Measurements from ENCODE around the gene CRY1.
A peak's percentile ranks its signal among the peaks of the same experiment; 100 is the strongest.

CRY1 gene

GRCh38 chr12:106980944-106981343 lies 112.4 kb downstream of the CRY1 start:
- ATAC-seq (no peak), DNase-seq (ENCODE audit: low spot score in 2 of 2) (no peak)
- no peak overlapping the region for H3K4me3 Mint-ChIP-seq
- peaks cover 37% of the 10 kb centered on the region for H3K4me1 Mint-ChIP-seq
- H3K9me3 Mint-ChIP-seq = no peaks in the 10 kb centered on the region
- peaks cover 19% of the 10 kb centered on the region for H3K36me3 Mint-ChIP-seq
- H3K27ac Mint-ChIP-seq = peak overlapping the region; percentile 15

GRCh38 chr12:106978035-106978800 lies 115.1 kb downstream of the CRY1 start:
- Mint-ChIP-seq H3K36me3 (peaks cover 15% of the 10 kb centered on the region), H3K4me1 (peaks cover 17% of the 10 kb centered on the region), H3K4me3 (no peak overlapping the region), H3K9me3 (no peaks in the 10 kb centered on the region), H3K27ac (no peak overlapping the region)
- ATAC-seq = no peak
- DNase-seq (ENCODE audit: low spot score in 2 of 2) = no peak

- no peak overlapping the region for H3K27ac Mint-ChIP-seq
- H3K36me3 Mint-ChIP-seq = peaks cover 29% of the 10 kb centered on the region
- H3K4me3 Mint-ChIP-seq = no peak overlapping the region
- H3K4me1 Mint-ChIP-seq = peaks cover 11% of the 10 kb centered on the region
- ATAC-seq (no peak), DNase-seq (ENCODE audit: low spot score in 2 of 2) (no peak)
- no peaks in the 10 kb centered on the region for H3K9me3 Mint-ChIP-seq
These were observed 116.7 kb downstream of the CRY1 start for GRCh38 chr12:106976668-106977067.

GRCh38 chr12:106975993-106976658 lies 117.2 kb downstream of the CRY1 start:
- ATAC-seq = no peak
- Mint-ChIP-seq H3K4me1 (peaks cover 13% of the 10 kb centered on the region), H3K36me3 (peaks cover 34% of the 10 kb centered on the region), H3K9me3 (no peaks in the 10 kb centered on the region), H3K4me3 (no peak overlapping the region), H3K27ac (peak overlapping the region; percentile 2)
- DNase-seq (ENCODE audit: low spot score in 2 of 2) = no peak

GRCh38 chr12:106975098-106975497 lies 118.3 kb downstream of the CRY1 start:
- Mint-ChIP-seq H3K4me1 (peaks cover 17% of the 10 kb centered on the region), H3K4me3 (no peak overlapping the region), H3K36me3 (peaks cover 43% of the 10 kb centered on the region), H3K9me3 (no peaks in the 10 kb centered on the region), H3K27ac (no peak overlapping the region)
- ATAC-seq (no peak), DNase-seq (ENCODE audit: low spot score in 2 of 2) (no peak)

- H3K27ac Mint-ChIP-seq = peak overlapping the region; percentile 45
These were observed 118.8 kb downstream of the CRY1 start for GRCh38 chr12:106974511-106974910.

GRCh38 chr12:106973545-106973944 lies 119.8 kb downstream of the CRY1 start:
- no peaks in the 10 kb centered on the region for H3K9me3 Mint-ChIP-seq
- H3K36me3 Mint-ChIP-seq = peaks cover 57% of the 10 kb centered on the region
- no peak overlapping the region for H3K27ac Mint-ChIP-seq
- no peak for ATAC-seq
- no peak overlapping the region for H3K4me3 Mint-ChIP-seq
- H3K4me1 Mint-ChIP-seq = peaks cover 17% of the 10 kb centered on the region
- DNase-seq (ENCODE audit: low spot score in 2 of 2) = no peak

More at GRCh38 chr12:106974511-106974910, 118.8 kb downstream of the CRY1 start:
- Mint-ChIP-seq H3K36me3 (peaks cover 48% of the 10 kb centered on the region), H3K4me1 (peaks cover 17% of the 10 kb centered on the region), H3K9me3 (no peaks in the 10 kb centered on the region), H3K4me3 (no peak overlapping the region)
- DNase-seq (ENCODE audit: low spot score in 2 of 2) (no peak), ATAC-seq (no peak)

GRCh38 chr12:106971065-106971464 lies 122.3 kb downstream of the CRY1 start:
- DNase-seq (ENCODE audit: low spot score in 2 of 2) = no peak
- Mint-ChIP-seq H3K4me1 (peaks cover 14% of the 10 kb centered on the region), H3K4me3 (no peak overlapping the region), H3K36me3 (peaks cover 76% of the 10 kb centered on the region), H3K27ac (peak overlapping the region; percentile 11), H3K9me3 (no peaks in the 10 kb centered on the region)
- no peak for ATAC-seq

GRCh38 chr12:106964526-106964925 lies 128.8 kb downstream of the CRY1 start:
- H3K27ac Mint-ChIP-seq = no peak overlapping the region
- ATAC-seq (no peak), DNase-seq (ENCODE audit: low spot score in 2 of 2) (no peak)
- no peak overlapping the region for H3K4me3 Mint-ChIP-seq
- H3K36me3 Mint-ChIP-seq = peaks cover 71% of the 10 kb centered on the region
- H3K4me1 Mint-ChIP-seq = peaks cover 25% of the 10 kb centered on the region
- no peaks in the 10 kb centered on the region for H3K9me3 Mint-ChIP-seq

GRCh38 chr12:106962286-106962685 lies 131.1 kb downstream of the CRY1 start:
- no peak for DNase-seq (ENCODE audit: low spot score in 2 of 2)
- Mint-ChIP-seq H3K9me3 (no peaks in the 10 kb centered on the region), H3K4me1 (peaks cover 42% of the 10 kb centered on the region), H3K4me3 (no peak overlapping the region), H3K36me3 (peaks cover 58% of the 10 kb centered on the region), H3K27ac (no peak overlapping the region)
- no peak for ATAC-seq

- no peak overlapping the region for H3K4me3 Mint-ChIP-seq
- no peak for DNase-seq (ENCODE audit: low spot score in 2 of 2)
- ATAC-seq = no peak
- H3K27ac Mint-ChIP-seq = no peak overlapping the region
- H3K4me1 Mint-ChIP-seq = peaks cover 45% of the 10 kb centered on the region
- H3K9me3 Mint-ChIP-seq = no peaks in the 10 kb centered on the region
- peaks cover 52% of the 10 kb centered on the region for H3K36me3 Mint-ChIP-seq
These were observed 132.9 kb downstream of the CRY1 start for GRCh38 chr12:106960443-106960842.

GRCh38 chr12:106957583-106957982 lies 135.8 kb downstream of the CRY1 start:
- Mint-ChIP-seq H3K27ac (peak overlapping the region; percentile 98), H3K36me3 (peaks cover 48% of the 10 kb centered on the region), H3K4me1 (peaks cover 31% of the 10 kb centered on the region), H3K9me3 (no peaks in the 10 kb centered on the region), H3K4me3 (peak overlapping the region; percentile 97)
- DNase-seq (ENCODE audit: low spot score in 2 of 2) (no peak), ATAC-seq (no peak)

GRCh38 chr12:106956048-106956578 lies 137.2 kb downstream of the CRY1 start:
- H3K36me3 Mint-ChIP-seq = peaks cover 44% of the 10 kb centered on the region
- peaks cover 25% of the 10 kb centered on the region for H3K4me1 Mint-ChIP-seq
- ATAC-seq (peak; percentile 66), DNase-seq (ENCODE audit: low spot score in 2 of 2) (no peak)
- no peaks in the 10 kb centered on the region for H3K9me3 Mint-ChIP-seq
- H3K27ac Mint-ChIP-seq = peak overlapping the region; percentile 98
- peak overlapping the region; percentile 97 for H3K4me3 Mint-ChIP-seq

- DNase-seq (ENCODE audit: low spot score in 2 of 2) (peak; percentile 90 to 96), ATAC-seq (peak; percentile 88)
- peak within 1 kb of the TSS; percentile 98 for H3K27ac Mint-ChIP-seq
- H3K4me3 Mint-ChIP-seq = peak within 1 kb of the TSS; percentile 97
- peaks cover 38% of the 10 kb centered on the region for H3K36me3 Mint-ChIP-seq
- H3K9me3 Mint-ChIP-seq = no peaks in the 10 kb centered on the region
- peaks cover 20% of the 10 kb centered on the region for H3K4me1 Mint-ChIP-seq
These were observed 137.8 kb downstream of the CRY1 start, which contains the start of gene TMEM263 for GRCh38 chr12:106955377-106956047. Gene TMEM263 (plus strand): TSS chr12:106955907. CDS start chr12:106967117, 11,210 bp downstream.
